ENCODE data around the gene MYO1E. TPM values are rescaled to one million over a fixed set of nuclear protein-coding genes. Genes with fewer than 3 reads are reported as not detected.

The MYO1E gene
- total RNA-seq, 5 donors from 2014 or later (not counting 1 experiment from before 2014, with no cell fraction given) = 1.3 to 11.7 (median 4.3) TPM

DNA sequence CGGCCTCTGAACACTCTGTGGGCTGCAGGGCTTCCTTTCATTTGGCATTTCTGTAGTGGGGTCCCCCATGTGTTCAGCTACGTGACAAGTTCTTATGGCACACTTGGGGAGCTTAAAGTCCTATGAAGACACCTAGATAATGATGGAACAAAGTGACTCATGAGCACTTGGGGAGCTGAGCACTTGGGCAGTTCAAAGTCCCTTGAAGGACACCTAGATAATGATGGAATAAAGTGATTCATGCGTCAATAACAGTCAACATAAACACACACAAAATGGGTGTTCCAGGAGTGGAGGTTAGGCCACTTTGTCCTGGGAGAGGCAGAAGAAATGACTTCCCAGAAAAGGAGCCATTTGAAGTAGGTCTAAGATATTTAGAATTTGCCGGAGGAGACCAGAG lies 99.4 kb downstream of the MYO1E start:
- peaks cover 7 to 15% of the 10 kb centered on the region in 2 donors for H3K27me3 Mint-ChIP-seq
- H3K4me3 Mint-ChIP-seq = no peak overlapping the region
- Histone ChIP-seq H3K27ac (ENCODE audit: low read length) (no peak overlapping the region), H3K9me3 (no peaks in the 10 kb centered on the region), H3K4me3 (ENCODE audit: control insufficient read depth in 1 of 2, extremely low read depth in 1 of 2, low read length in 1 of 2) (no peak overlapping the region), H3K4me1 (ENCODE audit: control insufficient read depth in 1 of 2, extremely low read depth in 1 of 2, insufficient read depth in 2 of 2, low read length in 2 of 2) (no peaks in the 10 kb centered on the region), H3K36me3 (ENCODE audit: control insufficient read depth in 2 of 2, extremely low read depth in 1 of 2, insufficient read depth in 1 of 2, low read length in 1 of 2) (no peaks in the 10 kb centered on the region), H3K27me3 (replicated peaks in 1 of 2; ENCODE audit: control insufficient read depth in 2 of 2, extremely low read depth in 1 of 2, insufficient read depth in 2 of 2, low read length in 1 of 2) (peaks cover 0 to 4% of the 10 kb centered on the region in 2 experiments)
- ATAC-seq (replicated peaks in 1 of 4) (no peak), DNase-seq (no peak)
- no peak overlapping the region for H3K27ac Mint-ChIP-seq
- 60% methylated on average over 1 of the region's 4 CpGs for WGBS (ENCODE audit: insufficient coverage)
- H3K36me3 Mint-ChIP-seq = no peaks in the 10 kb centered on the region
- H3K9me3 Mint-ChIP-seq = no peaks in the 10 kb centered on the region
- ChIA-PET CTCF (no interaction called here), POLR2A (no interaction called here)
- peaks cover 0 to 6% (median 0%) of the 10 kb centered on the region in 3 donors for H3K4me1 Mint-ChIP-seq

DNA sequence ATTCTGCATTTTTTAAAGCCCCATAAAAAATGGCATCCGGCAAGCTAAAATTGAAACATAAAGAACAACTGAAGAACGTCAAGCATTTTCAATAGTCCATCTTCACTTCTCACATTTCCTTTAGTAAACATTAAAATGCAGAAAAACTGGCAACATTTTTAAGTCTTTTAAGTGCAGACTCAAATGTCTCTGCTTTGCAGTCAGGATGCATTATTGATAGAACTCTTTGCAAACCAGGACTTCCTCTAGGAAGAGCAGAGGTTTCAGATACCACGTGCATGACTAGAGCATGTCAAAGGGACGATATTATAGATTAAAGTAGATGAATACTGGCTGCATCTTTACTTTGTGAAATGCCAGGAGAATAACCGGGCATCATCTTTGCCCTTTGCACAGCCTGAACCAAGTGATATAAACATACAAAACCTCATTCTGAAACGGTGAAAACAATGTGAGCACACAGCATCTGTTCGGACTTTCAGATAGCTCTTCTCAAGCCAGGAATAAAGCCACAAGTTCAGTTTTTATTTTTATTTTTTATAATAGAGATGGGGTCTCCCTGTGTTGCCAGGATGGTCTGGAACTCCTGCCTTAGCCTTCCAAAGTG lies 101.0 kb downstream of the MYO1E start:
- no peak for ATAC-seq (replicated peaks in 1 of 4)
- H3K9me3 ChIP-seq = no peaks in the 10 kb centered on the region
- CTCF ChIA-PET = no interaction called here
- DNase-seq = no peak
- H3K9me3 Mint-ChIP-seq = no peaks in the 10 kb centered on the region
- H3K27me3 ChIP-seq (replicated peaks in 1 of 2; ENCODE audit: control insufficient read depth in 2 of 2, extremely low read depth in 1 of 2, insufficient read depth in 2 of 2, low read length in 1 of 2) = peaks cover 0 to 2% of the 10 kb centered on the region in 2 experiments
- POLR2A ChIA-PET = interaction anchor here in 1 of 2 donors (0.6 kb wide), 1 partner anchor 29 kb away, joined by 4 read pairs; no protein-coding TSS in a partner anchor
- H3K27me3 Mint-ChIP-seq = peaks cover 6 to 15% of the 10 kb centered on the region in 2 donors
- no peak overlapping the region for H3K4me3 Mint-ChIP-seq
- no peaks in the 10 kb centered on the region for H3K36me3 Mint-ChIP-seq
- no peak overlapping the region for H3K27ac ChIP-seq (ENCODE audit: low read length)
- H3K4me1 ChIP-seq (ENCODE audit: control insufficient read depth in 1 of 2, extremely low read depth in 1 of 2, insufficient read depth in 2 of 2, low read length in 2 of 2) = no peaks in the 10 kb centered on the region
- H3K4me3 ChIP-seq (ENCODE audit: control insufficient read depth in 1 of 2, extremely low read depth in 1 of 2, low read length in 1 of 2) = no peak overlapping the region
- 72% methylated on average over 4 of the region's 7 CpGs for WGBS (ENCODE audit: insufficient coverage)
- no peaks in the 10 kb centered on the region for H3K36me3 ChIP-seq (ENCODE audit: control insufficient read depth in 2 of 2, extremely low read depth in 1 of 2, insufficient read depth in 1 of 2, low read length in 1 of 2)
- H3K4me1 Mint-ChIP-seq = peaks cover 0 to 6% (median 0%) of the 10 kb centered on the region in 3 donors
- H3K27ac Mint-ChIP-seq = no peak overlapping the region

DNA sequence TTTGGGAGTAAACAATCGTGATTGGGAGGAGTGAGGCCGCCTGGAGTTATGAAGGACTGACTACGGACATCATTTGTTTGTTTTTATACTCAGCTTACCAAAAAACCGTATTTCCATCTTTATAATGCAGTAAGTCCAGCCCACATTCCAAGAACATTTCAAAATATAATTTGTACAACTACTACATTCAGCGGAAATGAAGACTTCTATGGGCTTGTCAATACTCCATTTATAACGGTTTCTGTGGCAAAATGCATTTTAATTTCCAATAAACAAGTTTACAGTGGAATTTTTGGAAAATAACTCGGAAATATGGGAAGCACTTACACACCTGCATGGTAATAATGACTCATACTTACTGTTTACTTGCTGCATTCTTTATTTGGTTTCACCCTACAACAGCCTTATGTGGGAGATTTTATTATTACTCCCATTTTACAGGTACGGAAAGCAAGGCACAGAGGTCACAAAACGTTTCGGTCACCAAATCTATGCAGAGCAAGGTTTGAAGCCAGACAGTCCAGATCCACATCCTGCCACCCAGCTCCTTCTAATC lies 103.7 kb downstream of the MYO1E start:
- WGBS (ENCODE audit: insufficient coverage) = 90% methylated on average over 2 of the region's 10 CpGs
- H3K27ac Mint-ChIP-seq = no peak overlapping the region
- Histone ChIP-seq H3K36me3 (ENCODE audit: control insufficient read depth in 2 of 2, extremely low read depth in 1 of 2, insufficient read depth in 1 of 2, low read length in 1 of 2) (no peaks in the 10 kb centered on the region), H3K4me1 (ENCODE audit: control insufficient read depth in 1 of 2, extremely low read depth in 1 of 2, insufficient read depth in 2 of 2, low read length in 2 of 2) (no peaks in the 10 kb centered on the region), H3K9me3 (no peaks in the 10 kb centered on the region), H3K27me3 (replicated peaks in 1 of 2; ENCODE audit: control insufficient read depth in 2 of 2, extremely low read depth in 1 of 2, insufficient read depth in 2 of 2, low read length in 1 of 2) (no peaks in the 10 kb centered on the region), H3K4me3 (ENCODE audit: control insufficient read depth in 1 of 2, extremely low read depth in 1 of 2, low read length in 1 of 2) (no peak overlapping the region), H3K27ac (ENCODE audit: low read length) (no peak overlapping the region)
- CTCF ChIA-PET = interaction anchor here in 1 of 2 donors (0.5 to 0.9 kb wide), 2 partner anchors 12 to 22 kb away, joined by 3 read pairs; no protein-coding TSS in a partner anchor
- ATAC-seq (replicated peaks in 1 of 4) (no peak), DNase-seq (no peak)
- no peak overlapping the region for H3K4me3 Mint-ChIP-seq
- H3K27me3 Mint-ChIP-seq = peaks cover 7 to 11% of the 10 kb centered on the region in 2 donors
- H3K9me3 Mint-ChIP-seq = no peaks in the 10 kb centered on the region
- no peaks in the 10 kb centered on the region for H3K36me3 Mint-ChIP-seq
- H3K4me1 Mint-ChIP-seq = no peaks in the 10 kb centered on the region
- POLR2A ChIA-PET = no interaction called here

DNA sequence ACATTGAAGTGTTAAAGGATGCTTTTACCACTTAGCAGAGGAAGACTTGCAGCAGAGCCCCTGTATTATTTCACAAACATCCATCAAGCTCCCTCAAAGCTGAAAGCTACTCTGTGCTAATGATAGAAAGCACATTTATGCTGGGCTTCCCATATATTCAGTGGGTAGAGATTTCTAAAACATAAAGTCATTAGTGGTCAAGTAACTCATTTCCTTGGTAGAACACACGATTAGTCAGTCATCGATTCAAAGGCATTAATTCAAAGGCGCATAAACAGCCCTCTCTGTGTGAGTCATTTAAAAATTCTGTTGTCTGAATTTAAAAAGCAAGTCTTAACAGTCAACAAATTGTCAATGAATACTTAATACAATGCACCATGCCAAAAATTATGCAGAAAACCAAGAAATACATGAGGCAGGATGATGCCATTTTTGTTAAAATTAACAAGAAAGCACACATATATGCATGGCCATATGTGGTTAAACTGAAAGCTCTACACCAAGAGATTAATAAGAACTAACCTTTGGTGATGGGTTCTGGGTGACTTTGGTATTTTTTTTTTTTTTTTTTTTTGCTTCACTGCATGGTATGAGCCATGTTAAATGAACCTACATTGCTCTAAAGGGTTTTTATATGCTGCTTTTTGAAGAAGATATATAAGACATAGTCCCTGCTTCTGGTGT lies 104.4 kb downstream of the MYO1E start:
- WGBS (ENCODE audit: insufficient coverage) = no CpG with 5 or more reads among the region's 3 CpGs
- Histone ChIP-seq H3K36me3 (ENCODE audit: control insufficient read depth in 2 of 2, extremely low read depth in 1 of 2, insufficient read depth in 1 of 2, low read length in 1 of 2) (no peaks in the 10 kb centered on the region), H3K27ac (ENCODE audit: low read length) (no peak overlapping the region), H3K9me3 (no peaks in the 10 kb centered on the region), H3K4me3 (ENCODE audit: control insufficient read depth in 1 of 2, extremely low read depth in 1 of 2, low read length in 1 of 2) (no peak overlapping the region), H3K4me1 (ENCODE audit: control insufficient read depth in 1 of 2, extremely low read depth in 1 of 2, insufficient read depth in 2 of 2, low read length in 2 of 2) (no peaks in the 10 kb centered on the region), H3K27me3 (replicated peaks in 1 of 2; ENCODE audit: control insufficient read depth in 2 of 2, extremely low read depth in 1 of 2, insufficient read depth in 2 of 2, low read length in 1 of 2) (no peaks in the 10 kb centered on the region)
- ATAC-seq (replicated peaks in 1 of 4) = no peak
- H3K4me1 Mint-ChIP-seq = no peaks in the 10 kb centered on the region
- H3K27ac Mint-ChIP-seq = no peak overlapping the region
- ChIA-PET POLR2A (no interaction called here), CTCF (interaction anchor here in 1 of 2 donors (0.9 kb wide), 1 partner anchor 21 kb away, joined by 3 read pairs; no protein-coding TSS in a partner anchor)
- no peak for DNase-seq
- H3K4me3 Mint-ChIP-seq = no peak overlapping the region
- no peaks in the 10 kb centered on the region for H3K36me3 Mint-ChIP-seq
- no peaks in the 10 kb centered on the region for H3K9me3 Mint-ChIP-seq
- peaks cover 7 to 10% of the 10 kb centered on the region in 2 donors for H3K27me3 Mint-ChIP-seq

DNA sequence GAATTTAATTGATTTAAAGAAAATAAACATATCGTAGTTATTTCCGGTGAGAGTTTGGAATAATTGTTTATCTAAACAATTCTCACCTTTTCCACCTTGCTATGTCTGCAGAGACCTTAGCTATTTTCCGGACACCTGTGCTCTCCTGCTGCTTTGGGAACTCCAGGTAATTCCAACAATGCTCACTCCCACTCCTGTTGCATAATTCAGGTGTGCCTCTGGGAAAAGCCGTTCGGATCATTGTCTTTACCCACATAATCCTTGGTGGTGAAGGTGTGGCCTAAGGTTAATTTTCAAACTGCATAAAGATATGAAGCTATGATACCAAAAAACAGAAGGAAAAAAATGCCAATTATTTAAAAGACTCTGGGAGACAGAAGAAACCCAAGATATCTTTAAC lies 106.6 kb downstream of the MYO1E start:
- Histone ChIP-seq H3K4me1 (ENCODE audit: control insufficient read depth in 1 of 2, extremely low read depth in 1 of 2, insufficient read depth in 2 of 2, low read length in 2 of 2) (no peaks in the 10 kb centered on the region), H3K27me3 (replicated peaks in 1 of 2; ENCODE audit: control insufficient read depth in 2 of 2, extremely low read depth in 1 of 2, insufficient read depth in 2 of 2, low read length in 1 of 2) (no peaks in the 10 kb centered on the region), H3K36me3 (ENCODE audit: control insufficient read depth in 2 of 2, extremely low read depth in 1 of 2, insufficient read depth in 1 of 2, low read length in 1 of 2) (no peaks in the 10 kb centered on the region), H3K4me3 (ENCODE audit: control insufficient read depth in 1 of 2, extremely low read depth in 1 of 2, low read length in 1 of 2) (no peak overlapping the region), H3K9me3 (no peaks in the 10 kb centered on the region), H3K27ac (ENCODE audit: low read length) (no peak overlapping the region)
- Mint-ChIP-seq H3K36me3 (no peaks in the 10 kb centered on the region), H3K27me3 (peaks cover 7 to 9% of the 10 kb centered on the region in 2 donors), H3K4me3 (no peak overlapping the region), H3K9me3 (no peaks in the 10 kb centered on the region), H3K27ac (no peak overlapping the region), H3K4me1 (no peaks in the 10 kb centered on the region)
- POLR2A ChIA-PET = interaction anchor here (0.6 to 0.7 kb wide), 4 partner anchors 20 to 119 kb away, joined by 6 to 11 read pairs (median 7); no protein-coding TSS in a partner anchor
- no CpG with 5 or more reads among the region's 5 CpGs for WGBS (ENCODE audit: insufficient coverage)
- no peak for ATAC-seq (replicated peaks in 1 of 4)
- DNase-seq = no peak
- CTCF ChIA-PET = interaction anchor here (0.5 to 1.3 kb wide), 2 partner anchors 19 to 1561 kb away, joined by 3 read pairs; no protein-coding TSS in a partner anchor

DNA sequence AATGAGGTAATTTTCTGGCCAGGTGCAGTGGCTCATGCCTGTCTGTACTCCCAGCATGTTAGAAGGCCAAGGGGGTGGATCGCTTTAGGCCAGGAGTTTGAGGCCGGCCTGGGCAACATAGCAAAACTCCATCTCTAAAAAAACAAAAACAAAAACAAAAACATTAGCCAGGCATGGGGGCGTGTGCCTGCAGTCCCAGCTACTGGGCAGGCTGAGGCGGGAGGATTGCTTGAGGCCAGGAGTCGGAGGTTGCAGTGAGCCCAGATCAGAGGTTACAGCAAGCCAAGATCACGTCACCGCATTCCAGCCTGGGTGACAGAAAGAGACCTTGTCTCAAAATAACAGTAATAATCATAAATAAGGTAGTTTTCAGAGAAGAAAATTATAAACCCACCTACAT lies 110.4 kb downstream of the MYO1E start:
- ATAC-seq (replicated peaks in 1 of 4) = no peak
- no peak overlapping the region for H3K4me3 ChIP-seq (ENCODE audit: control insufficient read depth in 1 of 2, extremely low read depth in 1 of 2, low read length in 1 of 2)
- Mint-ChIP-seq H3K27ac (no peak overlapping the region), H3K27me3 (peaks cover 0 to 2% of the 10 kb centered on the region in 2 donors), H3K9me3 (no peaks in the 10 kb centered on the region), H3K4me3 (no peak overlapping the region), H3K4me1 (no peaks in the 10 kb centered on the region), H3K36me3 (no peaks in the 10 kb centered on the region)
- H3K27ac ChIP-seq (ENCODE audit: low read length) = no peak overlapping the region
- no peaks in the 10 kb centered on the region for H3K36me3 ChIP-seq (ENCODE audit: control insufficient read depth in 2 of 2, extremely low read depth in 1 of 2, insufficient read depth in 1 of 2, low read length in 1 of 2)
- H3K4me1 ChIP-seq (ENCODE audit: control insufficient read depth in 1 of 2, extremely low read depth in 1 of 2, insufficient read depth in 2 of 2, low read length in 2 of 2) = no peaks in the 10 kb centered on the region
- no peaks in the 10 kb centered on the region for H3K9me3 ChIP-seq
- no peaks in the 10 kb centered on the region for H3K27me3 ChIP-seq (replicated peaks in 1 of 2; ENCODE audit: control insufficient read depth in 2 of 2, extremely low read depth in 1 of 2, insufficient read depth in 2 of 2, low read length in 1 of 2)
- ChIA-PET CTCF (no interaction called here), POLR2A (no interaction called here)
- 100% methylated on average over 3 of the region's 7 CpGs for WGBS (ENCODE audit: insufficient coverage)
- no peak for DNase-seq
